Measurements from ENCODE around the gene SGTA. TPM values are rescaled to one million over a fixed set of nuclear protein-coding genes. Genes with fewer than 3 reads are reported as not detected.

The SGTA gene
- total and polyA plus RNA-seq, 9 of the 15 experiments (the other 6 are each of a cell fraction or from before 2014, with no cell fraction given) = 1.4 to 110 (median 49.9) TPM

DNA sequence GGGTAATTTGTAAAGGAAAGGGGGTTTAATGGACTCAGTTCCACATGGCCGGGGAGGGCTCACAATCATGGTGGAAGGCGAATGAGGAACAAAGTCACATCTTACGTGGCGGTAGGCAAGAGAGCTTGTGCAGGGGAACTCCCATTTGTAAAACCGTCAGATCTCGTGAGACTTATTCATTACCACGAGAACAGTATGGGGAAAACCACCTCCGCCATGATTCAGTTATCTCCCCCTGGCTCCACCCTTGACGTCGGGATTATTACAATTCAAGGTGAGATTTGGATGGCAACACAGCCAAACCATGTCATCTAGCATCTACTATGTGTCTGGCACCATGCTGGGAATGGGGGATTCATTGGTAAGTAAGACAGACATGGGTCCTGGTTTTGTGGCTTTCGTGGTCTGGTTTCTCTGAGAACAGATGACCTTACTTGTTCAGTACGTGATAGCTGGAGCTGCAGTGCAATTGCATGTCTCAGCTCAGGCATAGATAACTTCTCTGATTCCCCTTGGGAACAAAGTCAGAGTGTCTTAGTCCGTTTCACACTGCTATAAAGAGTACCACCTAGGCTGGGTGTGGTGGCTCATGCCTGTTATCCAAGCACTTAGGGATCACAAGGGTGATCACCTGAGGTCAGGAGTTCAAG is 44.9 kb upstream of the SGTA start:
- no peak for ATAC-seq
- H3K9me3 ChIP-seq (replicated peaks; ENCODE audit: control insufficient read depth, insufficient read depth, low read depth, low read length) = peaks cover 3% of the 10 kb centered on the region
- no peaks in the 10 kb centered on the region for H3K27me3 ChIP-seq (ENCODE audit: control insufficient read depth in 2 of 2, insufficient read depth in 2 of 2, low read length in 2 of 2)
- intact Hi-C loops (cut with micrococcal nuclease) = no loop called here
- no peak overlapping the region for H3K9ac ChIP-seq (ENCODE audit: insufficient read depth in 1 of 2, low read depth in 2 of 2, low read length in 2 of 2)
- WGBS (ENCODE audit: insufficient coverage, low coverage, missing lambda C conversion rate) = 42% methylated on average over 12 of the region's 13 CpGs
- H3K79me2 ChIP-seq (ENCODE audit: control insufficient read depth, insufficient read depth, low read length) = no peaks in the 10 kb centered on the region
- H4K20me1 ChIP-seq (replicated peaks; ENCODE audit: control insufficient read depth, insufficient read depth, low read length) = no peaks in the 10 kb centered on the region
- in situ Hi-C loops (cut with MboI) = no loop called here
- no peak overlapping the region for H2AFZ ChIP-seq (ENCODE audit: low read depth, low read length)
- no peaks in the 10 kb centered on the region for H3K9me1 ChIP-seq (ENCODE audit: control insufficient read depth, insufficient read depth, low read length)
- H3K36me3 ChIP-seq (ENCODE audit: control insufficient read depth, insufficient read depth, low read length) = no peaks in the 10 kb centered on the region
- DNase-seq (ENCODE audit: extremely low read depth in 1 of 4, low spot score in 3 of 4) = no peak
- no peak overlapping the region for H3K27ac ChIP-seq (ENCODE audit: extremely low read depth, low read depth, low read length)
- CTCF ChIA-PET (ENCODE audit: low intra/inter-chr PET ratio) = no interaction called here
- TF ChIP-seq CHD2 (IDR thresholded peaks at IDR 0.05; ENCODE audit: low read depth, low read length) = peak; percentile 75
- no peak for TF ChIP-seq RNF2 (IDR thresholded peaks at IDR 0.05)
- H3K4me1 ChIP-seq (replicated peaks in 1 of 2; ENCODE audit: control insufficient read depth in 2 of 2, insufficient read depth in 2 of 2, low read length in 2 of 2) = no peaks in the 10 kb centered on the region; a peak in 1 of 5 replicates
- no TSS peak for BruUV-seq (replicated peaks)
- FAIRE-seq = no peak
- H3K4me3 ChIP-seq = no peak overlapping the region
- H3K4me2 ChIP-seq (ENCODE audit: insufficient read depth, low read length) = no peak overlapping the region
- POLR2A ChIA-PET = no interaction called here

DNA sequence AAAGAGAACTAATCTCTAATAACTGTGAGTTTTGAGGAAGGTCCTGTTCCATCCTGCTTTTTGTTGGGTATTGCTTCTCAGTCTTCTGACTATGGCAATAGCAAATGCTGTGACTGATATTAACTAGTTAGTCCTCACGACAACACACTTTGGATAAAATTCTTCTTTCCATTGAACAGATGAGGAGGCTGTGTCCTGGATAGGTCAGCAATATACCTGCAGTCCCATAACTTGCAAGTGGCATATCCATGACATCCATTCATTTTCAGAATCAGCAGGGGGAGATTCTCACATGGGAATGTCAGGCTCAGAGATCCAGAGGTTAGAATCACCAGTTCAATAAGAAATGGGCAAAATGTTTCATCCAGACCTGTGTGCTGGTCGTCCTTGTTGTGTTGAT is 43.9 kb upstream of the SGTA start:
- intact Hi-C loops (cut with micrococcal nuclease) (no loop called here), in situ Hi-C loops (cut with MboI) (no loop called here)
- Histone ChIP-seq H3K27me3 (ENCODE audit: control insufficient read depth in 2 of 2, insufficient read depth in 2 of 2, low read length in 2 of 2) (no peaks in the 10 kb centered on the region), H3K9ac (ENCODE audit: insufficient read depth in 1 of 2, low read depth in 2 of 2, low read length in 2 of 2) (no peak overlapping the region), H4K20me1 (replicated peaks; ENCODE audit: control insufficient read depth, insufficient read depth, low read length) (no peaks in the 10 kb centered on the region), H3K9me1 (ENCODE audit: control insufficient read depth, insufficient read depth, low read length) (no peaks in the 10 kb centered on the region), H3K27ac (ENCODE audit: extremely low read depth, low read depth, low read length) (no peak overlapping the region), H3K4me2 (ENCODE audit: insufficient read depth, low read length) (no peak overlapping the region), H3K4me1 (replicated peaks in 1 of 2; ENCODE audit: control insufficient read depth in 2 of 2, insufficient read depth in 2 of 2, low read length in 2 of 2) (no peaks in the 10 kb centered on the region; a peak in 1 of 5 replicates), H3K9me3 (replicated peaks; ENCODE audit: control insufficient read depth, insufficient read depth, low read depth, low read length) (peaks cover 3% of the 10 kb centered on the region), H3K36me3 (ENCODE audit: control insufficient read depth, insufficient read depth, low read length) (no peaks in the 10 kb centered on the region), H2AFZ (ENCODE audit: low read depth, low read length) (no peak overlapping the region), H3K4me3 (no peak overlapping the region), H3K79me2 (ENCODE audit: control insufficient read depth, insufficient read depth, low read length) (no peaks in the 10 kb centered on the region)
- no peak for DNase-seq (ENCODE audit: extremely low read depth in 1 of 4, low spot score in 3 of 4)
- ChIA-PET CTCF (ENCODE audit: low intra/inter-chr PET ratio) (no interaction called here), POLR2A (no interaction called here)
- ATAC-seq = no peak
- no peak for FAIRE-seq
- TF ChIP-seq, protein P1, sequence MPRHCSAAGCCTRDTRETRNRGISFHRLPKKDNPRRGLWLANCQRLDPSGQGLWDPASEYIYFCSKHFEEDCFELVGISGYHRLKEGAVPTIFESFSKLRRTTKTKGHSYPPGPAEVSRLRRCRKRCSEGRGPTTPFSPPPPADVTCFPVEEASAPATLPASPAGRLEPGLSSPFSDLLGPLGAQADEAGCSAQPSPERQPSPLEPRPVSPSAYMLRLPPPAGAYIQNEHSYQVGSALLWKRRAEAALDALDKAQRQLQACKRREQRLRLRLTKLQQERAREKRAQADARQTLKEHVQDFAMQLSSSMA (CRISPR knock-in tag; IDR thresholded peaks at IDR 0.05) = no peak
- TF ChIP-seq SRSF3 (IDR thresholded peaks at IDR 0.05; ENCODE audit: insufficient read depth, low read length) (no peak), JUND (IDR thresholded peaks at IDR 0.05; ENCODE audit: borderline replicate concordance, low read depth, low read length) (no peak), JUND (tag; IDR thresholded peaks at IDR 0.05; ENCODE audit: borderline replicate concordance, low read depth, low read length) (no peak), SNIP1 (IDR thresholded peaks at IDR 0.05; ENCODE audit: low read depth) (no peak), HDAC6 (IDR thresholded peaks at IDR 0.05; ENCODE audit: low read depth, low read length) (no peak), POLR2B (IDR thresholded peaks at IDR 0.05; ENCODE audit: low read depth, partially characterized antibody) (no peak), CREBBP (IDR thresholded peaks at IDR 0.05; ENCODE audit: low read depth, low read length) (no peak), PHB2 (IDR thresholded peaks at IDR 0.05; ENCODE audit: low read depth) (no peak), EGR1 (conservative IDR thresholded peaks at IDR 0.05) (no peak), CCNT2 (IDR thresholded peaks at IDR 0.05; ENCODE audit: borderline replicate concordance, extremely low read depth, insufficient read length, low read depth, low read length) (no peak)
- TF ChIP-seq, protein P2, sequence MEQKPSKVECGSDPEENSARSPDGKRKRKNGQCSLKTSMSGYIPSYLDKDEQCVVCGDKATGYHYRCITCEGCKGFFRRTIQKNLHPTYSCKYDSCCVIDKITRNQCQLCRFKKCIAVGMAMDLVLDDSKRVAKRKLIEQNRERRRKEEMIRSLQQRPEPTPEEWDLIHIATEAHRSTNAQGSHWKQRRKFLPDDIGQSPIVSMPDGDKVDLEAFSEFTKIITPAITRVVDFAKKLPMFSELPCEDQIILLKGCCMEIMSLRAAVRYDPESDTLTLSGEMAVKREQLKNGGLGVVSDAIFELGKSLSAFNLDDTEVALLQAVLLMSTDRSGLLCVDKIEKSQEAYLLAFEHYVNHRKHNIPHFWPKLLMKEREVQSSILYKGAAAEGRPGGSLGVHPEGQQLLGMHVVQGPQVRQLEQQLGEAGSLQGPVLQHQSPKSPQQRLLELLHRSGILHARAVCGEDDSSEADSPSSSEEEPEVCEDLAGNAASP (IDR thresholded peaks at IDR 0.05) = no peak
- 12% methylated on average over 2 of the region's 2 CpGs for WGBS (ENCODE audit: insufficient coverage, low coverage, missing lambda C conversion rate)
- BruUV-seq (replicated peaks) = no TSS peak

Measured in K562 (cell line).